Stimulated activated naive CD8-positive, alpha-beta T cell treated with anti-CD3 and anti-CD28 coated beads, Interleukin-15, amount 100 ng/mL, for 72 hours (primary cell): ENCODE measurements around the gene S100A10.

Experiments
- ATAC-seq: fragments of 150-1000 bp; cut with Tn5 transposase; 2 replicates; pipeline ENCODE4 v1.10.0; 2021; ENCODE audit warnings: mild to moderate bottlenecking, moderate library complexity
- DNase-seq, 2 donors: peaks; one replicate each; pipeline ENCODE4 v3.0.0; 2021 to 2022
- H3K27ac Mint-ChIP-seq, 2 donors: one replicate each; pipeline ENCODE4 v1.8.0; 2022; ENCODE audit warnings: mild to moderate bottlenecking in 2 of 2, mixed read lengths in 2 of 2, moderate library complexity in 2 of 2
- H3K27me3 Mint-ChIP-seq: one replicate; pipeline ENCODE4 v1.8.0; 2022; ENCODE audit warnings: mixed read lengths
- H3K4me1 Mint-ChIP-seq: one replicate; pipeline ENCODE4 v1.8.0; 2022; ENCODE audit warnings: mild to moderate bottlenecking, mixed read lengths
- H3K4me3 Mint-ChIP-seq, 2 donors: one replicate each; pipeline ENCODE4 v1.8.0; 2022; ENCODE audit warnings: mild to moderate bottlenecking in 2 of 2, mixed read lengths in 2 of 2, moderate library complexity in 1 of 2
- H3K9me3 Mint-ChIP-seq, 2 donors: one replicate each; pipeline ENCODE4 v1.8.0; 2022; ENCODE audit warnings: mixed read lengths in 2 of 2

The S100A10 gene

DNA sequence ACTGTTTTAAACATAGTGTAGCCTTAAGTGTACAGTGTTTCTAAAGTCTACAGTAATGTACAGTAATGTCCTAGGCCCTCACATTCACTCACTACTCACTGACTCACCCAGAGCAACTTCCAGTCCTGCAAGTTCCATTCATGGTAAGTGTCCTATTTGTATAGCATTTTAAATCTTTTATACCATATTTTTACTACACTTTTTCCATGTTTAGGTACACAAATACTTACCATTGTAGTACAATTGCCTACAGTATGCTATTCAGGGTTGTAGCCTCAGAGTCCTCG lies 3.6 kb upstream of the S100A10 start:
- ATAC-seq (no peak), DNase-seq (no peak)
- Mint-ChIP-seq H3K27ac (no peak overlapping the region), H3K4me3 (no peak overlapping the region), H3K27me3 (peaks cover 18% of the 10 kb centered on the region), H3K9me3 (no peaks in the 10 kb centered on the region), H3K4me1 (peaks cover 37% of the 10 kb centered on the region)

GRCh38 chr1:151995774-151996173 lies 2.1 kb upstream of the S100A10 start:
- Mint-ChIP-seq H3K27ac (no peak overlapping the region), H3K4me1 (peaks cover 41% of the 10 kb centered on the region), H3K27me3 (peaks cover 13% of the 10 kb centered on the region), H3K9me3 (no peaks in the 10 kb centered on the region), H3K4me3 (no peak overlapping the region)
- DNase-seq (no peak), ATAC-seq (no peak)

GRCh38 chr1:151994956-151995355 lies 1.3 kb upstream of the S100A10 start:
- ATAC-seq: no peak
- Mint-ChIP-seq H3K9me3 (no peaks in the 10 kb centered on the region), H3K27ac (no peak overlapping the region), H3K27me3 (peaks cover 8% of the 10 kb centered on the region), H3K4me3 (no peak overlapping the region), H3K4me1 (peaks cover 46% of the 10 kb centered on the region)
- DNase-seq: no peak

DNA sequence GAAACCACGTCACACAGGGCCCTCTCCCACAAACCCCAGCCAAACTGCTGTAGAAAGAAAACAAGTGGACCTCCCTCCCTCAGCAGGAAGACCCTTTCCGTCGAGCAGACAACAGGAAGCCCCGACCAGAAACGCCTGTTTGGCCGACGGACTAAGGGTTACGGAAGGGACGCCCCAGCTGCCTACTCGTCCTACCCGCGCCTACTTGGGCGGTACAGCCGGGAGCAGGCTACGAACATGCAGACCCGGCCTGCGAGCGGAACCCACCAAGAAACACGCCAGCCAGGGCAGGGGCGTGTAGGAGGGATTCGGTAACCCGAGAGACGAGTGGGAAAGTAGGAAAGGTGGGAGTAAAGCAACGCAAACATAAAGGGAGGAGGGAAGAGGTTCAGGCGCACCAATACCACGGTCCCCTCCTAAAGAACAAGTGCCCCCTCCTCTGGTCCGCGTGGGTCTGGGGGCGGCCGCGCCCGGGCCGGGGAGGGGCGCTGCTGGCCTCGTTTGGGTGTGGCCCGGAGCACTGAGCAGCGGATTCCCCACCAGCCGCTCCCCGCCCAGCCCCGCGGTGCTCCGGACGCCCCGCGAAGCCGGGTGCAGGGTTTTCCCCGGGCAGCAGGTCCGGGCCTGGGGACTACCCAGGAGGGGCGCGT lies 450 bp downstream of the S100A10 start:
- H3K9me3 Mint-ChIP-seq: no peaks in the 10 kb centered on the region
- H3K4me1 Mint-ChIP-seq: peaks cover 64% of the 10 kb centered on the region
- peak overlapping the region; percentile 97 to 99 for H3K4me3 Mint-ChIP-seq
- peak overlapping the region; percentile 94 to 95 for H3K27ac Mint-ChIP-seq
- DNase-seq (peak; percentile 48 to 55), ATAC-seq (peak; percentile 54)
- H3K27me3 Mint-ChIP-seq: peaks cover 8% of the 10 kb centered on the region

- H3K27ac Mint-ChIP-seq: peak overlapping the region; percentile 94 to 95
- H3K27me3 Mint-ChIP-seq: peaks cover under 1% of the 10 kb centered on the region
- H3K4me3 Mint-ChIP-seq: peak overlapping the region; percentile 97 to 99
- H3K4me1 Mint-ChIP-seq: peaks cover 71% of the 10 kb centered on the region
- ATAC-seq (no peak), DNase-seq (peak in 1 of 2 donors; percentile 29)
- no peaks in the 10 kb centered on the region for H3K9me3 Mint-ChIP-seq
Measured at GRCh38 chr1:151992303-151993083, 1.2 kb downstream of the S100A10 start.

GRCh38 chr1:151991663-151992302 lies 1.9 kb downstream of the S100A10 start:
- ATAC-seq: no peak
- H3K4me1 Mint-ChIP-seq: peaks cover 71% of the 10 kb centered on the region
- peak overlapping the region; percentile 55 to 99 for H3K4me3 Mint-ChIP-seq
- DNase-seq: no peak
- H3K9me3 Mint-ChIP-seq: no peaks in the 10 kb centered on the region
- no peaks in the 10 kb centered on the region for H3K27me3 Mint-ChIP-seq
- no peak overlapping the region for H3K27ac Mint-ChIP-seq

- Mint-ChIP-seq H3K4me1 (peaks cover 80% of the 10 kb centered on the region), H3K4me3 (no peak overlapping the region), H3K27me3 (no peaks in the 10 kb centered on the region), H3K9me3 (no peaks in the 10 kb centered on the region), H3K27ac (no peak overlapping the region)
- ATAC-seq (no peak), DNase-seq (no peak)
Measured at GRCh38 chr1:151990856-151991198, 2.8 kb downstream of the S100A10 start.

- Mint-ChIP-seq H3K4me1 (peaks cover 84% of the 10 kb centered on the region), H3K9me3 (no peaks in the 10 kb centered on the region), H3K4me3 (peak overlapping the region; percentile 22 to 33), H3K27ac (no peak overlapping the region), H3K27me3 (no peaks in the 10 kb centered on the region)
- ATAC-seq (no peak), DNase-seq (no peak)
Measured at GRCh38 chr1:151990058-151990855, 3.4 kb downstream of the S100A10 start.

GRCh38 chr1:151989211-151989862 lies 4.3 kb downstream of the S100A10 start:
- peak overlapping the region; percentile 22 to 33 for H3K4me3 Mint-ChIP-seq
- no peaks in the 10 kb centered on the region for H3K9me3 Mint-ChIP-seq
- no peak overlapping the region for H3K27ac Mint-ChIP-seq
- peaks cover 86% of the 10 kb centered on the region for H3K4me1 Mint-ChIP-seq
- no peaks in the 10 kb centered on the region for H3K27me3 Mint-ChIP-seq
- DNase-seq (peak in 1 of 2 donors; percentile 49), ATAC-seq (peak; percentile 24)

GRCh38 chr1:151988405-151988923 lies 5.2 kb downstream of the S100A10 start:
- Mint-ChIP-seq H3K4me1 (peaks cover 91% of the 10 kb centered on the region), H3K27ac (no peak overlapping the region), H3K4me3 (no peak overlapping the region), H3K27me3 (no peaks in the 10 kb centered on the region), H3K9me3 (no peaks in the 10 kb centered on the region)
- ATAC-seq (no peak), DNase-seq (no peak)

GRCh38 chr1:151986501-151987190 lies 7.0 kb downstream of the S100A10 start:
- no peak for DNase-seq
- Mint-ChIP-seq H3K27ac (peak overlapping the region in 1 of 2 donors; percentile 40), H3K4me3 (no peak overlapping the region), H3K27me3 (no peaks in the 10 kb centered on the region), H3K9me3 (no peaks in the 10 kb centered on the region), H3K4me1 (peaks cover 83% of the 10 kb centered on the region)
- no peak for ATAC-seq

- Mint-ChIP-seq H3K27ac (no peak overlapping the region), H3K4me1 (peaks cover 74% of the 10 kb centered on the region), H3K4me3 (peak overlapping the region; percentile 8 to 61), H3K27me3 (no peaks in the 10 kb centered on the region), H3K9me3 (no peaks in the 10 kb centered on the region)
- DNase-seq: no peak
- ATAC-seq: no peak
Measured at GRCh38 chr1:151985768-151986167, 7.9 kb downstream of the S100A10 start.

DNA sequence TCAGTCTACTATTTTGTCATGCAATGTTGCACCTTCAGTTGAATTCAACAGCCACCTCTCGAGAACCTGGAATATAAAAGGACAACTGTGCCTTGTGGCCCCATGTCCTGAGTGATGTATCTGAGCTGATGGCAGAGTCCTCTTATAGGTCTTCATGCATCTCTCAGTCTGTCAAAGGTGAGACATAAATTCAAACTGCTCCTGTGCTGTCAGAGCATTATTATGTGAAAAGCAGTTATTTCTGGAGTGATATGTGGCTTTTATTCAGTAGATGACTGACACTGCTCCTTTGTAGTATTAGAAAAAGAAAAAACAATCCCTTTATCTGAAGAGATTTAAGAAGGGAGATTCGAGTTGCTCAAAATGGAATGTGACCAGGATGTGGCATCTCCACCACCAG lies 8.4 kb downstream of the S100A10 start:
- no peak overlapping the region for H3K27ac Mint-ChIP-seq
- H3K4me1 Mint-ChIP-seq: peaks cover 69% of the 10 kb centered on the region
- peak overlapping the region; percentile 8 to 61 for H3K4me3 Mint-ChIP-seq
- DNase-seq (no peak), ATAC-seq (no peak)
- no peaks in the 10 kb centered on the region for H3K9me3 Mint-ChIP-seq
- H3K27me3 Mint-ChIP-seq: no peaks in the 10 kb centered on the region

- peaks cover 61% of the 10 kb centered on the region for H3K4me1 Mint-ChIP-seq
- peak overlapping the region; percentile 71 to 87 for H3K27ac Mint-ChIP-seq
- DNase-seq: peak; percentile 40 to 74
- no peaks in the 10 kb centered on the region for H3K27me3 Mint-ChIP-seq
- peak; percentile 95 for ATAC-seq
- no peaks in the 10 kb centered on the region for H3K9me3 Mint-ChIP-seq
- H3K4me3 Mint-ChIP-seq: peak overlapping the region; percentile 49 to 61
Measured at GRCh38 chr1:151984313-151984956, 9.2 kb downstream of the S100A10 start.
